Muscle of leg (tissue), 11 donors: ENCODE data around the gene ALDH7A1. TPM values are rescaled to one million over a fixed set of nuclear protein-coding genes. Genes with fewer than 3 reads are reported as not detected.
A peak's percentile ranks its signal among the peaks of the same experiment; 100 is the strongest.
"Not testable (repeated sequence)": the region's sequence is repeated elsewhere in the genome, so short reads cannot be mapped to it uniquely, and the experiment has no call there.

Experiments used
- DNase-seq: peaks from one replicate; pipeline ENCODE4 v3.0.0; 2013
- H3K27ac ChIP-seq: one replicate; pipeline ENCODE4 v1.5.1; 2013; ENCODE audit warnings: mild to moderate bottlenecking, low read length, control low read depth
- H3K27me3 ChIP-seq: one replicate; pipeline ENCODE4 v1.6.1; 2013; ENCODE audit warnings: low read length; ENCODE audit not compliant: control insufficient read depth, insufficient read depth
- H3K36me3 ChIP-seq: one replicate; pipeline ENCODE4 v1.6.1; 2013; ENCODE audit warnings: low read length; ENCODE audit not compliant: control insufficient read depth, insufficient read depth
- H3K4me1 ChIP-seq: one replicate; pipeline ENCODE4 v1.6.1; 2013; ENCODE audit warnings: low read length; ENCODE audit not compliant: control insufficient read depth, insufficient read depth
- H3K4me3 ChIP-seq: one replicate; pipeline ENCODE4 v1.5.1; 2013; ENCODE audit warnings: low read length, control low read depth
- H3K9me3 ChIP-seq: replicated peaks from 2 replicates; pipeline ENCODE4 v1.6.1; 2013; ENCODE audit warnings: low read depth, low read length; ENCODE audit not compliant: control insufficient read depth
- WGBS: methylation state at CpG from one replicate; pipeline ENCODE4 v1.1.5; 2013; ENCODE audit warnings: missing lambda C conversion rate; ENCODE audit not compliant: insufficient coverage; 5-methylcytosine and 5-hydroxymethylcytosine counted together
- polyA plus RNA-seq, 8 donors: library from polyadenylated mRNA; unstranded; fragments of 120-200 nt; gene quantifications; one replicate each; pipeline versions ENCODE4 v1.2.1 to v1.2.3, GENCODE V29; 2013; ENCODE audit warnings: inconsistent platforms in 1 of 8, low replicate concordance in 1 of 8; ENCODE audit not compliant: insufficient read length in 8 of 8, insufficient read depth in 1 of 8
- total RNA-seq: library from RNA; stranded (reverse); fragments of 120-200 nt; gene quantifications from one replicate; pipeline ENCODE4 v1.2.4, GENCODE V29; 2013

ALDH7A1 gene
- total and polyA plus RNA-seq, 9 donors, result 22.7 to 65.1 (median 53.9) TPM

- no peak overlapping the region for H3K4me3 ChIP-seq
- H3K27ac ChIP-seq, result no peak overlapping the region
- no peak for DNase-seq
- H3K4me1 ChIP-seq, result no peaks in the 10 kb centered on the region
- H3K36me3 ChIP-seq, result peaks cover 22% of the 10 kb centered on the region
- WGBS, result no CpG with 5 or more reads among the region's 2 CpGs
- H3K27me3 ChIP-seq, result no peaks in the 10 kb centered on the region
- no peaks in the 10 kb centered on the region for H3K9me3 ChIP-seq
Observed at GRCh38 chr5:126619781-126620180, 24.8 kb upstream of the ALDH7A1 start.

- H3K4me1 ChIP-seq, H3K9me3 ChIP-seq, H3K4me3 ChIP-seq, H3K27ac ChIP-seq, DNase-seq, H3K27me3 ChIP-seq: not testable (repeated sequence)
- 98% methylated on average over 6 of the region's 8 CpGs for WGBS
- H3K36me3 ChIP-seq, result peaks cover 20% of the 10 kb centered on the region
Observed at GRCh38 chr5:126617603-126618002, 22.6 kb upstream of the ALDH7A1 start.

- no peak for DNase-seq
- Histone ChIP-seq H3K4me3 (no peak overlapping the region), H3K9me3 (no peaks in the 10 kb centered on the region), H3K36me3 (peaks cover 27% of the 10 kb centered on the region), H3K4me1 (no peaks in the 10 kb centered on the region), H3K27ac (no peak overlapping the region), H3K27me3 (no peaks in the 10 kb centered on the region)
- 67% methylated on average over 1 of the region's 4 CpGs for WGBS
Observed at GRCh38 chr5:126615286-126615685, 20.3 kb upstream of the ALDH7A1 start.

GRCh38 chr5:126613941-126614592 lies 19.0 kb upstream of the ALDH7A1 start:
- Histone ChIP-seq H3K36me3 (peaks cover 34% of the 10 kb centered on the region), H3K4me3 (no peak overlapping the region), H3K27ac (no peak overlapping the region), H3K4me1 (no peaks in the 10 kb centered on the region), H3K27me3 (no peaks in the 10 kb centered on the region), H3K9me3 (no peaks in the 10 kb centered on the region)
- no peak for DNase-seq
- WGBS, result 93% methylated on average over 2 of the region's 7 CpGs

- H3K36me3 ChIP-seq, result peaks cover 29% of the 10 kb centered on the region
- no peak overlapping the region for H3K27ac ChIP-seq
- no peak for DNase-seq
- no peaks in the 10 kb centered on the region for H3K9me3 ChIP-seq
- H3K4me3 ChIP-seq, result no peak overlapping the region
- WGBS, result 100% methylated on average over 2 of the region's 6 CpGs
- no peaks in the 10 kb centered on the region for H3K27me3 ChIP-seq
- no peaks in the 10 kb centered on the region for H3K4me1 ChIP-seq
Observed at GRCh38 chr5:126610616-126611015, 15.6 kb upstream of the ALDH7A1 start.

- WGBS, result no CpG with 5 or more reads among the region's 2 CpGs
- no peak overlapping the region for H3K4me3 ChIP-seq
- peaks cover 33% of the 10 kb centered on the region for H3K36me3 ChIP-seq
Observed at GRCh38 chr5:126610160-126610559, 15.1 kb upstream of the ALDH7A1 start.

GRCh38 chr5:126605525-126605924 lies 10.5 kb upstream of the ALDH7A1 start:
- 100% methylated on average over 1 of the region's 5 CpGs for WGBS
- Histone ChIP-seq H3K27ac (no peak overlapping the region), H3K4me3 (no peak overlapping the region), H3K4me1 (peaks cover 10% of the 10 kb centered on the region), H3K27me3 (no peaks in the 10 kb centered on the region), H3K36me3 (peaks cover 35% of the 10 kb centered on the region), H3K9me3 (no peaks in the 10 kb centered on the region)
- DNase-seq, result no peak

More at GRCh38 chr5:126610160-126610559, 15.1 kb upstream of the ALDH7A1 start:
- no peaks in the 10 kb centered on the region for H3K27me3 ChIP-seq
- no peaks in the 10 kb centered on the region for H3K4me1 ChIP-seq
- no peaks in the 10 kb centered on the region for H3K9me3 ChIP-seq
- DNase-seq, result no peak
- no peak overlapping the region for H3K27ac ChIP-seq

GRCh38 chr5:126603402-126603991 lies 8.5 kb upstream of the ALDH7A1 start:
- H3K27ac ChIP-seq, result no peak overlapping the region
- peaks cover 14% of the 10 kb centered on the region for H3K4me1 ChIP-seq
- no peaks in the 10 kb centered on the region for H3K9me3 ChIP-seq
- no peak overlapping the region for H3K4me3 ChIP-seq
- peaks cover 23% of the 10 kb centered on the region for H3K36me3 ChIP-seq
- 100% methylated on average over 2 of the region's 6 CpGs for WGBS
- DNase-seq, result no peak
- H3K27me3 ChIP-seq, result no peaks in the 10 kb centered on the region

- no peaks in the 10 kb centered on the region for H3K9me3 ChIP-seq
- 1% methylated on average over 79 of the region's 79 CpGs for WGBS
- DNase-seq, result peak; percentile 91
- peaks cover 19% of the 10 kb centered on the region for H3K36me3 ChIP-seq
- peak within 1 kb of the TSS; percentile 80 for H3K27ac ChIP-seq
- peaks cover 14% of the 10 kb centered on the region for H3K4me1 ChIP-seq
- H3K27me3 ChIP-seq, result no peaks in the 10 kb centered on the region
- H3K4me3 ChIP-seq, result peak within 1 kb of the TSS; percentile 96
Observed at GRCh38 chr5:126600631-126601511, 5.9 kb upstream of the ALDH7A1 start, which contains the start of gene PHAX. Gene PHAX (plus strand): TSS chr5:126600947. CDS start chr5:126600963, 16 bp downstream.
